ENCODE measurements around the gene TRIM29. TPM values are rescaled to one million over a fixed set of nuclear protein-coding genes. Genes with fewer than 3 reads are reported as not detected.

TRIM29 gene
- total RNA-seq, 1 experiment from 2014 or later, result not detected

GRCh38 chr11:120109531-120109930, 28.4 kb downstream of the TRIM29 start:
- Histone ChIP-seq H3K79me2 (ENCODE audit: insufficient read depth, low read length) (no peaks in the 10 kb centered on the region), H3K9me3 (ENCODE audit: control insufficient read depth, low read depth, low read length) (no peaks in the 10 kb centered on the region), H3K14ac (ENCODE audit: insufficient read depth, low read length) (no peak overlapping the region; the same call in 1 of the 2 replicates), H4K8ac (replicated peaks; ENCODE audit: insufficient read length, low read depth, low read length) (no peak overlapping the region), H2BK12ac (ENCODE audit: insufficient read length, low read depth, low read length) (no peak overlapping the region), H3K4me2 (ENCODE audit: insufficient read depth, insufficient read length, low read length) (no peak overlapping the region), H4K91ac (ENCODE audit: insufficient read length, low read depth, low read length) (no peak overlapping the region), H4K20me1 (ENCODE audit: control insufficient read depth, insufficient read depth, insufficient read length) (no peaks in the 10 kb centered on the region), H3K56ac (ENCODE audit: insufficient read length, low read depth, low read length) (no peak overlapping the region), H3K23me2 (ENCODE audit: insufficient read length, low read depth, low read length, poor library complexity, severe bottlenecking) (no peaks in the 10 kb centered on the region), H3K4ac (ENCODE audit: low read depth, low read length) (no peak overlapping the region), H3T11ph (ENCODE audit: low read length) (no peak overlapping the region), H4K5ac (ENCODE audit: insufficient read length, low read depth, low read length) (no peak overlapping the region), H2BK120ac (ENCODE audit: low read depth, low read length, poor library complexity, severe bottlenecking) (no peak overlapping the region), H3K27me3 (ENCODE audit: insufficient read depth, low read length) (no peaks in the 10 kb centered on the region), H3K27ac (ENCODE audit: insufficient read length, low read depth, low read length) (no peak overlapping the region), H3K23ac (ENCODE audit: insufficient read length, low read depth, low read length) (no peak overlapping the region), H2BK15ac (ENCODE audit: low read depth, low read length) (no peak overlapping the region), H2AFZ (ENCODE audit: low read length) (no peak overlapping the region), H2AK5ac (ENCODE audit: insufficient read length, low read length) (no peak overlapping the region), H3K9ac (ENCODE audit: extremely low read depth, insufficient read length, low read length) (no peak overlapping the region), H3K4me1 (ENCODE audit: insufficient read depth, low read length) (peaks cover 2% of the 10 kb centered on the region; the same call in 1 of the 2 replicates), H3K18ac (ENCODE audit: insufficient read length, low read depth, low read length) (no peak overlapping the region), H2BK5ac (ENCODE audit: insufficient read length, low read length) (no peak overlapping the region), H3K79me1 (ENCODE audit: insufficient read depth, low read depth, low read length, poor library complexity, severe bottlenecking) (no peaks in the 10 kb centered on the region), H2BK20ac (ENCODE audit: low read depth, low read length, poor library complexity, severe bottlenecking) (no peak overlapping the region)
- Mint-ChIP-seq H3K9me3 (peaks cover 0 to 4% of the 10 kb centered on the region in 2 experiments; a peak in 3 of 5 replicates), H3K27me3 (ENCODE audit: low read depth) (peaks cover 70% of the 10 kb centered on the region), H3K27ac (no peak overlapping the region), H3K4me3 (no peak overlapping the region), H3K4me1 (peaks cover 14 to 24% of the 10 kb centered on the region in 2 experiments), H3K36me3 (ENCODE audit: insufficient read depth in 1 of 3, low read depth in 3 of 3) (peaks cover 0 to 5% (median 0%) of the 10 kb centered on the region in 3 experiments; a peak in 2 of 7 replicates)
- DNase-seq, result no peak
- no peak for TF ChIP-seq CTCF (conservative IDR thresholded peaks at IDR 0.05)
- no CpG with 5 or more reads among the region's 5 CpGs for WGBS (ENCODE audit: extremely low coverage, insufficient read length, low lambda C conversion rate)

Data from H9 (cell line).